ENCODE measurements around the gene ZSCAN31.

DNA sequence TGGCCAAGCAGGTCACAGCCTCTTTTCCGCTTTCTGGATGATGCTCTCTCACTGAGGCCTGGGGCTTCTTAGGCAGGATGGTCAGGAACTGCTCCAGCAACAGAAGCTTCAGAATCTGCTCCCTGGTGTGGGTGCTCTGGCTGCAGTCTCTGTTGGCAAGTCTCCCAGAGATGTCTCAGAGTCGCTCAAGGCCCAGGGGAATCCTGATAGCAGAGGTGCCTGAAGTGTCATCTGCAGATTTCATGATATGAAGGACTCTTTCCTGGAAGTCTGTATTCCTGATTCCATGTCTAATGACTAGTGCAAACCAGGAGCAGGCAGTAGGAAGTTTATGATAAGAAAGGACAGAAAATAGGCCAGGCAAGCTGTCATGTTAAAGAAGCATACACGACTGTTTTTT is 20.3 kb downstream of the ZSCAN31 start:
- TF ChIP-seq YY1 (IDR thresholded peaks at IDR 0.05; ENCODE audit: low read depth, low read length) (no peak), POLR2A (IDR thresholded peaks at IDR 0.05; ENCODE audit: low read depth, low read length) (no peak), POLR2AphosphoS5 (IDR thresholded peaks at IDR 0.05; ENCODE audit: low read length) (no peak), IRF4 (IDR thresholded peaks at IDR 0.05; ENCODE audit: low read depth, low read length) (no peak), JUND (IDR thresholded peaks at IDR 0.05; ENCODE audit: low read depth, low read length) (no peak), FOXM1 (IDR thresholded peaks at IDR 0.05; ENCODE audit: low read depth, low read length) (no peak)
- TF ChIP-seq, protein P1, sequence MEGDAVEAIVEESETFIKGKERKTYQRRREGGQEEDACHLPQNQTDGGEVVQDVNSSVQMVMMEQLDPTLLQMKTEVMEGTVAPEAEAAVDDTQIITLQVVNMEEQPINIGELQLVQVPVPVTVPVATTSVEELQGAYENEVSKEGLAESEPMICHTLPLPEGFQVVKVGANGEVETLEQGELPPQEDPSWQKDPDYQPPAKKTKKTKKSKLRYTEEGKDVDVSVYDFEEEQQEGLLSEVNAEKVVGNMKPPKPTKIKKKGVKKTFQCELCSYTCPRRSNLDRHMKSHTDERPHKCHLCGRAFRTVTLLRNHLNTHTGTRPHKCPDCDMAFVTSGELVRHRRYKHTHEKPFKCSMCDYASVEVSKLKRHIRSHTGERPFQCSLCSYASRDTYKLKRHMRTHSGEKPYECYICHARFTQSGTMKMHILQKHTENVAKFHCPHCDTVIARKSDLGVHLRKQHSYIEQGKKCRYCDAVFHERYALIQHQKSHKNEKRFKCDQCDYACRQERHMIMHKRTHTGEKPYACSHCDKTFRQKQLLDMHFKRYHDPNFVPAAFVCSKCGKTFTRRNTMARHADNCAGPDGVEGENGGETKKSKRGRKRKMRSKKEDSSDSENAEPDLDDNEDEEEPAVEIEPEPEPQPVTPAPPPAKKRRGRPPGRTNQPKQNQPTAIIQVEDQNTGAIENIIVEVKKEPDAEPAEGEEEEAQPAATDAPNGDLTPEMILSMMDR (IDR thresholded peaks at IDR 0.05 in 2 of 3, conservative IDR thresholded peaks at IDR 0.05 in 1 of 3; ENCODE audit: control insufficient read depth in 2 of 3, extremely low read depth in 1 of 3, insufficient read depth in 1 of 3, low read depth in 3 of 3, low read length in 3 of 3): no peak
- TF ChIP-seq, protein P2, sequence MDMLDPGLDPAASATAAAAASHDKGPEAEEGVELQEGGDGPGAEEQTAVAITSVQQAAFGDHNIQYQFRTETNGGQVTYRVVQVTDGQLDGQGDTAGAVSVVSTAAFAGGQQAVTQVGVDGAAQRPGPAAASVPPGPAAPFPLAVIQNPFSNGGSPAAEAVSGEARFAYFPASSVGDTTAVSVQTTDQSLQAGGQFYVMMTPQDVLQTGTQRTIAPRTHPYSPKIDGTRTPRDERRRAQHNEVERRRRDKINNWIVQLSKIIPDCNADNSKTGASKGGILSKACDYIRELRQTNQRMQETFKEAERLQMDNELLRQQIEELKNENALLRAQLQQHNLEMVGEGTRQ (IDR thresholded peaks at IDR 0.05; ENCODE audit: borderline replicate concordance, low read depth, low read length): no peak

All from GM12878 (cell line).